GM13977 (cell line): ENCODE results near the gene TMOD2.

Experiments used
- DNase-seq: peaks from one replicate; pipeline ENCODE4 v3.0.0; 2012; ENCODE audit warnings: low spot score
- CTCF ChIP-seq: IDR thresholded peaks from 2 replicates; pipeline ENCODE4 v1.5.1; 2012; ENCODE audit warnings: mild to moderate bottlenecking, control low read depth; ENCODE audit not compliant: insufficient read depth; ENCODE audit errors: extremely low read depth, missing control alignments
- in situ Hi-C: fragments of 300-500 bp; cut with MboI; formaldehyde crosslinking; loops from one replicate; pipeline ENCODE4 v1.12.0; 2022; ENCODE audit warnings: low sequenced_read_pairs, low pct_unique_long_range_greater_than_20kb, mixed read lengths, inconsistent platforms; ENCODE audit not compliant: unreplicated experiment

Gene TMOD2

GRCh38 chr15:51840692-51841091 is 89.3 kb downstream of the TMOD2 start:
- in situ Hi-C loops: no loop called here
- TF ChIP-seq CTCF: no peak
- DNase-seq: no peak

GRCh38 chr15:51841406-51842040 is 90.1 kb downstream of the TMOD2 start:
- in situ Hi-C loops: no loop called here
- no peak for DNase-seq
- no peak for TF ChIP-seq CTCF

- DNase-seq: no peak
- TF ChIP-seq CTCF: no peak
- in situ Hi-C loops: no loop called here
Observed at GRCh38 chr15:51842265-51842664, 90.9 kb downstream of the TMOD2 start.

- TF ChIP-seq CTCF: no peak
- in situ Hi-C loops: no loop called here
- peak; percentile 16 for DNase-seq
Observed at GRCh38 chr15:51842852-51843737, 91.7 kb downstream of the TMOD2 start.

- no peak for TF ChIP-seq CTCF
- in situ Hi-C loops: no loop called here
- DNase-seq: no peak
Observed at GRCh38 chr15:51844747-51845426, 93.5 kb downstream of the TMOD2 start.

GRCh38 chr15:51846066-51846462 is 94.7 kb downstream of the TMOD2 start:
- in situ Hi-C loops: no loop called here
- DNase-seq: no peak

More at GRCh38 chr15:51846066-51846462, 94.7 kb downstream of the TMOD2 start:
- TF ChIP-seq CTCF: no peak
